B cell (primary cell): Measurements from ENCODE around the gene FAM53B. TPM values are rescaled to one million over a fixed set of nuclear protein-coding genes. Genes with fewer than 3 reads are reported as not detected.

ENCODE experiments used
- ATAC-seq: fragments of 200-7000 bp; cut with Tn5 transposase; one replicate; pipeline ENCODE4 v1.10.0; 2021; ENCODE audit warnings: low read depth, mild to moderate bottlenecking, moderate number of reproducible peaks, moderate library complexity
- CTCF ChIA-PET: fragments of 350-600 bp; sonication (Branson Sonifier 250); formaldehyde crosslinking; loops from one replicate; lab custom pipeline; 2021; ENCODE audit warnings: antibody characterized with exemption, inconsistent platforms; lab: Charles Lee
- POLR2A ChIA-PET: fragments of 350-600 bp; sonication (Branson Sonifier 250); formaldehyde crosslinking; loops from one replicate; lab custom pipeline; 2021; ENCODE audit warnings: antibody characterized with exemption; lab: Charles Lee
- DNase-seq: peaks from one replicate; pipeline ENCODE4 v3.0.0; 2013
- H2AFZ ChIP-seq: 2 replicates; pipeline ENCODE4 v1.6.1; 2012; ENCODE audit warnings: mild to moderate bottlenecking, low read depth, low read length; ENCODE audit not compliant: insufficient read depth, poor library complexity, severe bottlenecking
- H3K27ac ChIP-seq, 2 donors: 1 replicate in 1 of 2; 2 replicates in 1 of 2; pipeline ENCODE4 v1.5.1; 2012 to 2013; ENCODE audit warnings: low read length in 2 of 2, mild to moderate bottlenecking in 2 of 2, moderate library complexity in 1 of 2
- H3K27me3 ChIP-seq, 4 experiments: fragments of 200-600 bp in 1 of 4; sonication (generic) in 1 of 4; replicated peaks in 1 of 4; 1 replicate in 2 of 4; 2 replicates in 2 of 4; pipeline versions ENCODE4 v1.6.1 to v1.7.0; 2013 to 2016; ENCODE audit warnings: low read length in 3 of 4, mild to moderate bottlenecking in 2 of 4, mixed read lengths in 1 of 4, moderate library complexity in 1 of 4; ENCODE audit not compliant: insufficient read depth in 4 of 4, control insufficient read depth in 3 of 4; ENCODE audit errors: control extremely low read depth in 1 of 4
- H3K36me3 ChIP-seq, 2 experiments: replicated peaks in 1 of 2; 1 replicate in 1 of 2; 2 replicates in 1 of 2; pipeline versions ENCODE4 v1.6.1 to v1.7.1; 2013; ENCODE audit warnings: low read length in 1 of 2; ENCODE audit not compliant: insufficient read depth in 2 of 2, control insufficient read depth in 1 of 2; ENCODE audit errors: control extremely low read depth in 1 of 2, extremely low read depth in 1 of 2
- H3K4me1 ChIP-seq, 2 donors: fragments of 200-600 bp in 1 of 2; sonication (generic) in 1 of 2; 1 replicate in 1 of 2; 2 replicates in 1 of 2; pipeline versions ENCODE4 v1.5.1 to v1.6.1; 2013 to 2017; ENCODE audit warnings: low read length in 2 of 2; ENCODE audit not compliant: control insufficient read depth in 2 of 2, insufficient read depth in 2 of 2
- H3K4me2 ChIP-seq: replicated peaks from 2 replicates; pipeline ENCODE3; 2012; ENCODE audit warnings: mild to moderate bottlenecking, low read depth, low read length; ENCODE audit not compliant: poor library complexity, severe bottlenecking
- H3K4me3 ChIP-seq, 5 experiments: fragments of 200-600 bp in 1 of 5; sonication (generic) in 1 of 5; 1 replicate in 3 of 5; 2 replicates in 2 of 5; pipeline versions ENCODE4 v1.5.1 to v1.7.0; 2011 to 2016; ENCODE audit warnings: low read length in 4 of 5, mild to moderate bottlenecking in 4 of 5, low read depth in 2 of 5, control low read depth in 1 of 5, moderate library complexity in 1 of 5; ENCODE audit not compliant: insufficient read depth in 1 of 5; ENCODE audit errors: control extremely low read depth in 1 of 5, extremely low read depth in 1 of 5
- H3K79me2 ChIP-seq: fragments of 200-600 bp; sonication (generic); one replicate; pipeline ENCODE4 v1.6.0; 2016; ENCODE audit warnings: low read length; ENCODE audit not compliant: control insufficient read depth, insufficient read depth
- H3K9ac ChIP-seq: fragments of 200-600 bp; sonication (generic); 2 replicates; pipeline ENCODE4 v1.6.1; 2017; ENCODE audit warnings: mild to moderate bottlenecking, low read length, moderate library complexity
- H3K9me3 ChIP-seq, 3 donors: one replicate each; pipeline versions ENCODE4 v1.6.1 to v1.7.1; 2013; ENCODE audit warnings: low read length in 2 of 3; ENCODE audit not compliant: control insufficient read depth in 2 of 3, insufficient read depth in 1 of 3; ENCODE audit errors: control extremely low read depth in 1 of 3
- H4K20me1 ChIP-seq: 2 replicates; pipeline ENCODE4 v1.6.0; 2012; ENCODE audit warnings: mild to moderate bottlenecking, low read length; ENCODE audit not compliant: insufficient read depth, control insufficient read depth, poor library complexity, severe bottlenecking
- H3K27ac Mint-ChIP-seq: one replicate; pipeline ENCODE4 v1.8.0; 2021; ENCODE audit warnings: mixed read lengths
- H3K27me3 Mint-ChIP-seq: one replicate; pipeline ENCODE4 v1.8.0; 2021; ENCODE audit warnings: mixed read lengths
- H3K4me1 Mint-ChIP-seq: one replicate; pipeline ENCODE4 v1.8.0; 2021; ENCODE audit warnings: mixed read lengths
- H3K4me3 Mint-ChIP-seq: one replicate; pipeline ENCODE4 v1.8.0; 2021; ENCODE audit warnings: mixed read lengths
- H3K9me3 Mint-ChIP-seq: one replicate; pipeline ENCODE4 v1.8.0; 2022; ENCODE audit warnings: mixed read lengths; ENCODE audit not compliant: insufficient read depth
- EZH2 ChIP-seq: IDR thresholded peaks from 2 replicates; pipeline ENCODE4 v1.6.1; 2012; ENCODE audit warnings: borderline replicate concordance, low read depth, mild to moderate bottlenecking, moderate library complexity, low read length; ENCODE audit not compliant: insufficient read depth, poor library complexity, severe bottlenecking
- WGBS: methylation state at CpG from one replicate; pipeline ENCODE4 v1.1.5; 2013; ENCODE audit warnings: missing lambda C conversion rate; ENCODE audit not compliant: insufficient coverage; 5-methylcytosine and 5-hydroxymethylcytosine counted together
- intact Hi-C: fragments of 100-400 bp; cut with micrococcal nuclease; formaldehyde crosslinking; loops from one replicate; pipeline ENCODE4 v1.10.0; 2022
- polyA plus RNA-seq: library from polyadenylated mRNA; depleted of rRNA; stranded (reverse); fragments of >200 nt; gene quantifications from 2 replicates; pipeline ENCODE4 v1.2.3, GENCODE V29; 2012
- total RNA-seq, 2 donors: library from RNA; stranded (reverse); fragments of 120-200 nt in 1 of 2; gene quantifications; 1 replicate in 1 of 2; 2 replicates in 1 of 2; pipeline versions ENCODE4 v1.2.3 to v1.2.4, GENCODE V29; 2013 to 2022
- TF ChIP-seq, protein P1 (sequence below): fragments of 200-600 bp; IDR thresholded peaks from one replicate; pipeline ENCODE4 v1.8.0; 2022; ENCODE audit warnings: antibody characterized with exemption, mild to moderate bottlenecking

The FAM53B gene
- total and polyA plus RNA-seq, 2 donors (not counting 1 experiment from before 2014, with no cell fraction given): 51.2 to 186 TPM

DNA sequence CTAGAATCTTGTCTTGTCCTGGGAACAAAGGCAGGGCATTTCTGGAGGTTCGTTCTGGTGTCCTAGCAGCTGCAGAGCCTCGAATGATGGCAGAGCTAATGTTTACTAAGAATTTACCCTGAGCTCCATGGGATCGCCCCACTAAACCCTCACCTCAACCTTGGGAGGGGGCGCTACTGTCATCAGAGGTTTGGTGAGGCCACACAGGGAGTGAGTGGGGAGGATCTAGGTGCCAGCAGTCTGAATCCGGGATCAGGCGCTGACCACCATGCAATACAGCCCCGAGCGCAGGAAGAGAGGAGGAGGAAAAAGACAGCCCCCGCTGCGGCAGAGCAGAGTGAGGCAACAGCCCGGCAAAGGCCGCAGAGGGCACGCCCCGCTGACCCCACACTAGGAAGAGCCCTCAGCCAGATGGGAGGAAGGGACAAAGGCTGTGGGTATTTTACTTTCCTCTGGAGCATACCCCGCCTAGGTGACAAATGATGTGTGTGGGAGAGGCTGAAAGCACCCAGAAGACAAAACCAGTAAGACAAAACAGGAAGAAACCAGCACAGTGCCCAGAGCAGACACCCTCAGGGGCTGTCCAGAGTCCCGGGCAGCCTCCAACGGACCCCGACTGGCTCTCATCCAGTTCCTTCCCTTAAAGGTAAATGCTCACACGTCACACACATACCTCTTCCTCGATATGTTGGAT is 103.5 kb downstream of the FAM53B start:
- H3K4me3 ChIP-seq: peak overlapping the region in 4 of 5 experiments; percentile 18 to 37 (median 20)
- H4K20me1 ChIP-seq: peaks cover 45% of the 10 kb centered on the region
- H3K36me3 ChIP-seq: peaks cover 0 to 46% of the 10 kb centered on the region in 2 experiments
- H3K9me3 ChIP-seq: peaks cover 0 to 4% (median 0%) of the 10 kb centered on the region in 3 donors
- intact Hi-C loops: loop anchor here (1.0 to 2.0 kb wide), 5 partner anchors 11 to 100 kb away; no protein-coding TSS in a partner anchor
- no peak overlapping the region for H2AFZ ChIP-seq
- ChIA-PET POLR2A (interaction anchor here (3.2 kb wide), 1 partner anchor 20 kb away, joined by 15 read pairs; no protein-coding TSS in a partner anchor), CTCF (interaction anchor here (0.7 to 8.5 kb wide), 5 partner anchors 9 to 100 kb away, joined by 3 to 59 read pairs (median 3); no protein-coding TSS in a partner anchor)
- peaks cover 100% of the 10 kb centered on the region for H3K79me2 ChIP-seq
- Mint-ChIP-seq H3K4me3 (peak overlapping the region; percentile 83), H3K27me3 (no peaks in the 10 kb centered on the region), H3K27ac (peak overlapping the region; percentile 94), H3K9me3 (no peaks in the 10 kb centered on the region), H3K4me1 (peaks cover 99% of the 10 kb centered on the region)
- 37% methylated on average over 10 of the region's 20 CpGs for WGBS
- peak overlapping the region; percentile 69 for H3K4me2 ChIP-seq
- peak overlapping the region; percentile 45 for H3K9ac ChIP-seq
- no peak for DNase-seq
- peaks cover 98 to 100% of the 10 kb centered on the region in 2 donors for H3K4me1 ChIP-seq
- H3K27ac ChIP-seq: peak overlapping the region; percentile 86 to 92
- TF ChIP-seq EZH2: no peak
- TF ChIP-seq, protein P1, sequence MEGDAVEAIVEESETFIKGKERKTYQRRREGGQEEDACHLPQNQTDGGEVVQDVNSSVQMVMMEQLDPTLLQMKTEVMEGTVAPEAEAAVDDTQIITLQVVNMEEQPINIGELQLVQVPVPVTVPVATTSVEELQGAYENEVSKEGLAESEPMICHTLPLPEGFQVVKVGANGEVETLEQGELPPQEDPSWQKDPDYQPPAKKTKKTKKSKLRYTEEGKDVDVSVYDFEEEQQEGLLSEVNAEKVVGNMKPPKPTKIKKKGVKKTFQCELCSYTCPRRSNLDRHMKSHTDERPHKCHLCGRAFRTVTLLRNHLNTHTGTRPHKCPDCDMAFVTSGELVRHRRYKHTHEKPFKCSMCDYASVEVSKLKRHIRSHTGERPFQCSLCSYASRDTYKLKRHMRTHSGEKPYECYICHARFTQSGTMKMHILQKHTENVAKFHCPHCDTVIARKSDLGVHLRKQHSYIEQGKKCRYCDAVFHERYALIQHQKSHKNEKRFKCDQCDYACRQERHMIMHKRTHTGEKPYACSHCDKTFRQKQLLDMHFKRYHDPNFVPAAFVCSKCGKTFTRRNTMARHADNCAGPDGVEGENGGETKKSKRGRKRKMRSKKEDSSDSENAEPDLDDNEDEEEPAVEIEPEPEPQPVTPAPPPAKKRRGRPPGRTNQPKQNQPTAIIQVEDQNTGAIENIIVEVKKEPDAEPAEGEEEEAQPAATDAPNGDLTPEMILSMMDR: no peak
- H3K27me3 ChIP-seq: no peaks in the 10 kb centered on the region
- ATAC-seq: peak; percentile 35

DNA sequence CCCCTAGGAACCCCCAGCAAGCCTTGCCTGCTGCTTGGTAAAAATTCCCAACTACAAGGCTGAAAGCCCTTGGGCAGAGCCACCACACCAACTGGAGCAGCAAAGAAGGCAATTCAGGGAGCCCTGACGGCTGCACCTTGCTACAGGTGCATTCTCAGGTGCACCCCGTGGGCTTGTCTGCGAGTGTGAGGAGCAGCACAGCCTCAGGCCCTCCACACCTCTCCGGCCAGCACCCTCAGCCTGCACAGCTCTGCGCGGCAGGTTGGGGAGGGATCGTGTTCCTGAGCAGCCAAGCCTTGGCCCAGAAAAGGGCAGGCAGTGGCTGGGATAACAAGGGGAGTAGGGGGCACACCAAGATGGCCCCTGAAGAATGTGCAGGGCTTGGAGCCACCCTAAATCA is 104.1 kb downstream of the FAM53B start:
- Histone ChIP-seq H3K9me3 (peaks cover 0 to 4% (median 0%) of the 10 kb centered on the region in 3 donors), H3K4me3 (peak overlapping the region in 1 of 5 experiments; percentile 37), H3K79me2 (peaks cover 100% of the 10 kb centered on the region), H3K9ac (no peak overlapping the region), H3K4me1 (peaks cover 94 to 99% of the 10 kb centered on the region in 2 donors), H3K36me3 (peaks cover 0 to 45% of the 10 kb centered on the region in 2 experiments), H3K27me3 (no peaks in the 10 kb centered on the region), H4K20me1 (peaks cover 42% of the 10 kb centered on the region), H3K4me2 (peak overlapping the region; percentile 69), H2AFZ (no peak overlapping the region), H3K27ac (peak overlapping the region; percentile 86 to 92)
- Mint-ChIP-seq H3K27ac (peak overlapping the region; percentile 94), H3K4me3 (peak overlapping the region; percentile 83), H3K9me3 (no peaks in the 10 kb centered on the region), H3K4me1 (peaks cover 98% of the 10 kb centered on the region), H3K27me3 (no peaks in the 10 kb centered on the region)
- intact Hi-C loops: loop anchor here (2.0 kb wide), 1 partner anchor 21 kb away; no protein-coding TSS in a partner anchor
- ChIA-PET POLR2A (interaction anchor here (3.2 kb wide), 1 partner anchor 20 kb away, joined by 15 read pairs; no protein-coding TSS in a partner anchor), CTCF (interaction anchor here (0.9 to 8.5 kb wide), 5 partner anchors 9 to 105 kb away, joined by 3 to 59 read pairs (median 4); no protein-coding TSS in a partner anchor)
- 99% methylated on average over 7 of the region's 7 CpGs for WGBS
- no peak for TF ChIP-seq EZH2
- TF ChIP-seq, protein P1: no peak
- ATAC-seq (no peak), DNase-seq (no peak)
